Transverse colon (tissue), 4 donors: ENCODE measurements around the gene ENG. TPM values are rescaled to one million over a fixed set of nuclear protein-coding genes. Genes with fewer than 3 reads are reported as not detected.

Experiments used
- DNase-seq: peaks from one replicate; pipeline ENCODE4 v3.0.0-alpha.2; 2019
- H3K27ac ChIP-seq, 4 donors: fragments of 200-600 bp; sonication (generic); 2 replicates each; pipeline ENCODE4 v1.5.1; 2016 to 2018; ENCODE audit warnings: inconsistent platforms in 4 of 4
- H3K27me3 ChIP-seq: fragments of 200-600 bp; sonication (generic); 2 replicates; pipeline ENCODE4 v1.5.1; 2017; ENCODE audit warnings: inconsistent platforms
- H3K36me3 ChIP-seq, 4 donors: fragments of 200-600 bp; sonication (generic); 2 replicates each; pipeline ENCODE4 v1.5.1; 2017 to 2019; ENCODE audit warnings: inconsistent platforms in 4 of 4
- H3K4me1 ChIP-seq, 4 donors: fragments of 200-600 bp; sonication (generic); 2 replicates each; pipeline ENCODE4 v1.5.1; 2017 to 2020; ENCODE audit warnings: inconsistent platforms in 4 of 4
- H3K4me3 ChIP-seq, 4 donors: fragments of 200-600 bp; sonication (generic); 1 replicate in 1 of 4; 2 replicates in 3 of 4; pipeline versions ENCODE4 v1.5.1 to v1.6.1; 2017 to 2019; ENCODE audit warnings: inconsistent platforms in 4 of 4
- H3K9me3 ChIP-seq, 2 donors: fragments of 200-600 bp; sonication (generic); 2 replicates each; pipeline ENCODE4 v1.5.1; 2017 to 2019; ENCODE audit warnings: inconsistent platforms in 2 of 2
- EP300 ChIP-seq: sonication (generic); formaldehyde crosslinking; IDR thresholded peaks from one replicate; pipeline ENCODE4 v1.6.1; 2017; ENCODE audit warnings: antibody characterized with exemption, low read depth
- POLR2A ChIP-seq: fragments of 450-650 bp; IDR thresholded peaks from one replicate; pipeline ENCODE4 v1.6.1; 2016; ENCODE audit warnings: antibody characterized with exemption, mild to moderate bottlenecking, moderate library complexity
- POLR2AphosphoS5 ChIP-seq, 3 donors: sonication (generic); formaldehyde crosslinking; IDR thresholded peaks; one replicate each; pipeline ENCODE4 v1.6.1; 2016; ENCODE audit warnings: antibody characterized with exemption in 3 of 3
- WGBS, 2 donors: methylation state at CpG; one replicate each; pipeline ENCODE4 v1.1.5; 2018; ENCODE audit warnings: low coverage in 1 of 2; 5-methylcytosine and 5-hydroxymethylcytosine counted together
- in situ Hi-C, 4 donors: fragments of 200-750 bp; cut with MboI; loops; one replicate each; pipeline versions ENCODE4 v1.15.0 to v1.15.1; 2017; ENCODE audit warnings: low sequenced_read_pairs in 3 of 4, low pct_ligation_motif_present in 1 of 4, low pct_unique_long_range_greater_than_20kb in 1 of 4
- intact Hi-C: fragments of 100-400 bp; cut with DNase I; formaldehyde crosslinking; loops from one replicate; pipeline ENCODE4 v1.15.1; 2023; ENCODE audit warnings: low total_unique reads
- total RNA-seq, 4 donors: library from RNA; depleted of rRNA; stranded (reverse); fragments of >200 nt; gene quantifications; one replicate each; pipeline ENCODE4 v1.1.0, GENCODE V29; 2016
- TF ChIP-seq, protein P1 (sequence below), 5 experiments: fragments of 200-600 bp in 3 of 5; fragments of 450-650 bp in 2 of 5; sonication (generic) in 3 of 5; IDR thresholded peaks; 1 replicate in 2 of 5; 2 replicates in 3 of 5; pipeline ENCODE4 v1.5.1; 2016 to 2017; ENCODE audit warnings: antibody characterized with exemption in 5 of 5, inconsistent platforms in 3 of 5, mild to moderate bottlenecking in 2 of 5, moderate library complexity in 1 of 5

The ENG gene
- total RNA-seq, 4 donors from 2014 or later = 10.6 to 23.9 (median 17.0) TPM

DNA sequence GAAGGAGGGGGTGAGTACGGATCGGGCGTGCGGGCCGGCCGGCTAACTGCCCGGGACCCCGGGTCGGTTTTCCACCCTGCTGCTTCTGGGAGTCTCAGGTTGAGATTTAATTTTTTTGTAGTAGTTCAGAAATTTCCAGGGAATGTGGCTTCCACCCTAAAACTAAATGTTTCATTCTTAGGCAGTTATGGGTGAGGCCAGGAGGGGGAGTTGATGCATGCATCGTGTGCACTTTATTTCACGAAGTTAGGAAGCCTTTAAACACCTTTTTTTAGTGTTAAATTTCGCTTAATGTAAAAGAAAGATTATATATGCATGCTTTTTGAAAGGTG, 67.7 kb downstream of the ENG start:
- Histone ChIP-seq H3K27ac (peak overlapping the region; percentile 96 to 99 (median 96)), H3K9me3 (no peaks in the 10 kb centered on the region), H3K4me3 (peak overlapping the region; percentile 90 to 100 (median 98)), H3K36me3 (peaks cover 0 to 41% (median 21%) of the 10 kb centered on the region in 4 donors), H3K27me3 (no peaks in the 10 kb centered on the region), H3K4me1 (peaks cover 10 to 29% (median 14%) of the 10 kb centered on the region in 4 donors)
- intact Hi-C loops (no loop called here), in situ Hi-C loops (loop anchor here in 1 of 4 donors (25.0 kb wide), 1 partner anchor 126 kb away; the partner anchor contains the start of gene ST6GALNAC4)
- WGBS, 2 donors = 2 to 3% methylated on average over 3 to 12 of the region's 12 CpGs
- TF ChIP-seq, protein P1, sequence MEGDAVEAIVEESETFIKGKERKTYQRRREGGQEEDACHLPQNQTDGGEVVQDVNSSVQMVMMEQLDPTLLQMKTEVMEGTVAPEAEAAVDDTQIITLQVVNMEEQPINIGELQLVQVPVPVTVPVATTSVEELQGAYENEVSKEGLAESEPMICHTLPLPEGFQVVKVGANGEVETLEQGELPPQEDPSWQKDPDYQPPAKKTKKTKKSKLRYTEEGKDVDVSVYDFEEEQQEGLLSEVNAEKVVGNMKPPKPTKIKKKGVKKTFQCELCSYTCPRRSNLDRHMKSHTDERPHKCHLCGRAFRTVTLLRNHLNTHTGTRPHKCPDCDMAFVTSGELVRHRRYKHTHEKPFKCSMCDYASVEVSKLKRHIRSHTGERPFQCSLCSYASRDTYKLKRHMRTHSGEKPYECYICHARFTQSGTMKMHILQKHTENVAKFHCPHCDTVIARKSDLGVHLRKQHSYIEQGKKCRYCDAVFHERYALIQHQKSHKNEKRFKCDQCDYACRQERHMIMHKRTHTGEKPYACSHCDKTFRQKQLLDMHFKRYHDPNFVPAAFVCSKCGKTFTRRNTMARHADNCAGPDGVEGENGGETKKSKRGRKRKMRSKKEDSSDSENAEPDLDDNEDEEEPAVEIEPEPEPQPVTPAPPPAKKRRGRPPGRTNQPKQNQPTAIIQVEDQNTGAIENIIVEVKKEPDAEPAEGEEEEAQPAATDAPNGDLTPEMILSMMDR (IDR thresholded peaks at IDR 0.05) = peak; percentile 20 to 65 (median 35)
- TF ChIP-seq EP300 = no peak
- no peak for TF ChIP-seq POLR2A
- TF ChIP-seq POLR2AphosphoS5 (IDR thresholded peaks at IDR 0.05) = no peak
- DNase-seq = no peak

GRCh38 chr9:127785933-127786772, 68.3 kb downstream of the ENG start, which contains the start of gene CDK9:
CDK9 (plus strand) TSS chr9:127786034; CDS start chr9:127786149, 115 bp downstream.
- intact Hi-C loops (loop anchor here (2.0 kb wide), 1 partner anchor 49 kb away; no protein-coding TSS in a partner anchor), in situ Hi-C loops (loop anchor here in 1 of 4 donors (25.0 kb wide), 1 partner anchor 126 kb away; the partner anchor contains the start of gene ST6GALNAC4)
- no peaks in the 10 kb centered on the region for H3K27me3 ChIP-seq
- H3K9me3 ChIP-seq = no peaks in the 10 kb centered on the region
- H3K27ac ChIP-seq = peak within 1 kb of the TSS; percentile 96 to 99 (median 96)
- WGBS, 2 donors = 0% methylated on average over 61 of the region's 75 CpGs; no CpG with 5 or more reads in 1 of the 2 donors
- TF ChIP-seq POLR2A (peak; percentile 75), EP300 (no peak), POLR2AphosphoS5 (IDR thresholded peaks at IDR 0.05) (peak; percentile 81 to 91 (median 88))
- TF ChIP-seq, protein P1 (IDR thresholded peaks at IDR 0.05) = no peak
- H3K4me3 ChIP-seq = peak within 1 kb of the TSS; percentile 90 to 100 (median 98)
- peaks cover 10 to 29% (median 14%) of the 10 kb centered on the region in 4 donors for H3K4me1 ChIP-seq
- H3K36me3 ChIP-seq = peaks cover 0 to 38% (median 19%) of the 10 kb centered on the region in 4 donors
- DNase-seq = peak; percentile 94

GRCh38 chr9:127785023-127785932, 69.2 kb downstream of the ENG start:
- Histone ChIP-seq H3K9me3 (no peaks in the 10 kb centered on the region), H3K27me3 (no peaks in the 10 kb centered on the region), H3K36me3 (peaks cover 0 to 29% (median 15%) of the 10 kb centered on the region in 4 donors), H3K27ac (peak overlapping the region; percentile 96 to 99 (median 96)), H3K4me1 (peaks cover 10 to 34% (median 14%) of the 10 kb centered on the region in 4 donors), H3K4me3 (peak overlapping the region; percentile 50 to 100 (median 98))
- peak; percentile 91 for DNase-seq
- TF ChIP-seq EP300 = no peak
- peak in 2 of 3 donors; percentile 10 to 30 for TF ChIP-seq POLR2AphosphoS5 (IDR thresholded peaks at IDR 0.05)
- TF ChIP-seq, protein P1 (IDR thresholded peaks at IDR 0.05) = peak; percentile 93 to 98 (median 97)
- TF ChIP-seq POLR2A = no peak
- intact Hi-C loops = loop anchor here (2.0 kb wide), 1 partner anchor 48 kb away; no protein-coding TSS in a partner anchor
- WGBS, 2 donors = 0% methylated on average over 1 of the region's 123 CpGs; no CpG with 5 or more reads in 1 of the 2 donors
- in situ Hi-C loops = loop anchor here in 1 of 4 donors (25.0 kb wide), 1 partner anchor 127 kb away; the partner anchor contains the start of gene ST6GALNAC4
